Liver (tissue), 9 donors: ENCODE measurements around the gene DUSP16. TPM values are rescaled to one million over a fixed set of nuclear protein-coding genes. Genes with fewer than 3 reads are reported as not detected.

Experiments used
- DNase-seq: peaks from one replicate; pipeline ENCODE4 v3.0.0-alpha.2; 2017; ENCODE audit warnings: low spot score
- H3K27ac ChIP-seq, 2 donors: one replicate each; pipeline ENCODE4 v1.7.0; 2013; ENCODE audit warnings: inconsistent platforms in 2 of 2, low read length in 2 of 2, control low read depth in 1 of 2, low read depth in 1 of 2, mild to moderate bottlenecking in 1 of 2
- H3K27me3 ChIP-seq, 4 donors: one replicate each; pipeline versions ENCODE4 v1.6.1 to v1.7.0; 2013; ENCODE audit warnings: low read length in 3 of 4, inconsistent platforms in 1 of 4, mild to moderate bottlenecking in 1 of 4, moderate library complexity in 1 of 4; ENCODE audit not compliant: control insufficient read depth in 4 of 4, insufficient read depth in 4 of 4
- H3K36me3 ChIP-seq, 4 donors: one replicate each; pipeline versions ENCODE4 v1.6.1 to v1.7.0; 2013; ENCODE audit warnings: low read length in 3 of 4, mild to moderate bottlenecking in 3 of 4, low read depth in 1 of 4, moderate library complexity in 1 of 4; ENCODE audit not compliant: control insufficient read depth in 4 of 4, insufficient read depth in 3 of 4
- H3K4me1 ChIP-seq, 4 donors: one replicate each; pipeline versions ENCODE4 v1.6.1 to v1.7.0; 2013; ENCODE audit warnings: low read length in 3 of 4, mild to moderate bottlenecking in 3 of 4, moderate library complexity in 1 of 4; ENCODE audit not compliant: control insufficient read depth in 4 of 4, insufficient read depth in 4 of 4
- H3K4me3 ChIP-seq, 3 donors: one replicate each; pipeline versions ENCODE4 v1.6.1 to v1.7.0; 2013; ENCODE audit warnings: low read length in 3 of 3, control low read depth in 1 of 3, low read depth in 1 of 3, mild to moderate bottlenecking in 1 of 3
- H3K9ac ChIP-seq, 2 donors: one replicate each; pipeline ENCODE4 v1.7.0; 2013; ENCODE audit warnings: low read length in 2 of 2, mild to moderate bottlenecking in 2 of 2, moderate library complexity in 2 of 2, control low read depth in 1 of 2, low read depth in 1 of 2
- H3K9me3 ChIP-seq, 4 donors: one replicate each; pipeline versions ENCODE4 v1.6.1 to v1.7.0; 2013; ENCODE audit warnings: low read length in 3 of 4; ENCODE audit not compliant: control insufficient read depth in 4 of 4
- ATF3 ChIP-seq: IDR thresholded peaks from 2 replicates; pipeline ENCODE4 v1.6.1; 2016; ENCODE audit warnings: antibody characterized with exemption
- CTCF ChIP-seq: fragments of 150-350 bp; IDR thresholded peaks from 2 replicates; pipeline ENCODE4 v1.5.1; 2017; ENCODE audit warnings: improper control_type of control experiment, low read depth, low read length; ENCODE audit not compliant: missing input control
- EGR1 ChIP-seq, 2 donors: IDR thresholded peaks; 2 replicates each; pipeline ENCODE4 v1.6.1; 2016 to 2018; ENCODE audit warnings: antibody characterized with exemption in 2 of 2, low read depth in 2 of 2
- FOXA1 ChIP-seq: IDR thresholded peaks from 2 replicates; pipeline ENCODE4 v1.6.1; 2016; ENCODE audit warnings: antibody characterized with exemption
- FOXA2 ChIP-seq: IDR thresholded peaks from 2 replicates; pipeline ENCODE4 v1.6.1; 2016; ENCODE audit warnings: antibody characterized with exemption
- GABPA ChIP-seq, 2 donors: IDR thresholded peaks in 1 of 2; conservative IDR thresholded peaks in 1 of 2; 2 replicates each; pipeline ENCODE4 v1.6.1; 2016; ENCODE audit warnings: antibody characterized with exemption in 2 of 2, mild to moderate bottlenecking in 1 of 2, moderate library complexity in 1 of 2
- HNF4A ChIP-seq, 2 donors: conservative IDR thresholded peaks; 2 replicates each; pipeline ENCODE4 v1.6.1; 2016; ENCODE audit warnings: antibody characterized with exemption in 2 of 2, mild to moderate bottlenecking in 2 of 2
- HNF4G ChIP-seq: IDR thresholded peaks from 2 replicates; pipeline ENCODE4 v1.6.1; 2016; ENCODE audit warnings: antibody characterized with exemption
- JUND ChIP-seq, 2 donors: IDR thresholded peaks; 2 replicates each; pipeline ENCODE4 v1.6.1; 2016; ENCODE audit warnings: antibody characterized with exemption in 2 of 2
- MAX ChIP-seq: IDR thresholded peaks from 2 replicates; pipeline ENCODE4 v1.6.1; 2016; ENCODE audit warnings: antibody characterized with exemption
- NR2F2 ChIP-seq: IDR thresholded peaks from 2 replicates; pipeline ENCODE4 v1.6.1; 2016; ENCODE audit warnings: antibody characterized with exemption
- RAD21 ChIP-seq, 2 donors: IDR thresholded peaks; 2 replicates each; pipeline ENCODE4 v1.6.1; 2016; ENCODE audit warnings: antibody characterized with exemption in 2 of 2, mild to moderate bottlenecking in 2 of 2
- REST ChIP-seq: IDR thresholded peaks from 2 replicates; pipeline ENCODE4 v1.6.1; 2016; ENCODE audit warnings: antibody characterized with exemption, mild to moderate bottlenecking
- RXRA ChIP-seq, 2 donors: IDR thresholded peaks; 2 replicates each; pipeline ENCODE4 v1.6.1; 2017 to 2018; ENCODE audit warnings: antibody characterized with exemption in 2 of 2, mild to moderate bottlenecking in 1 of 2
- SP1 ChIP-seq: IDR thresholded peaks from 2 replicates; pipeline ENCODE4 v1.6.1; 2018; ENCODE audit warnings: antibody characterized with exemption, mild to moderate bottlenecking
- TAF1 ChIP-seq: conservative IDR thresholded peaks from 2 replicates; pipeline ENCODE4 v1.6.1; 2016; ENCODE audit warnings: antibody characterized with exemption, mild to moderate bottlenecking
- YY1 ChIP-seq: IDR thresholded peaks from 2 replicates; pipeline ENCODE4 v1.6.1; 2016; ENCODE audit warnings: antibody characterized with exemption, mild to moderate bottlenecking
- ZBTB33 ChIP-seq: IDR thresholded peaks from 2 replicates; pipeline ENCODE4 v1.6.1; 2016; ENCODE audit warnings: antibody characterized with exemption
- WGBS: extraction: QIAGEN DNeasy Blood & Tissue Kit; methylation state at CpG from one replicate; pipeline ENCODE4 v1.1.7; 2013; 5-methylcytosine and 5-hydroxymethylcytosine counted together
- polyA plus RNA-seq, 2 donors: library from polyadenylated mRNA; stranded (reverse) in 1 of 2; unstranded in 1 of 2; fragments of 200-250 nt in 1 of 2; fragments of >200 nt in 1 of 2; fragmentation: Nextera tagmentation in 1 of 2; extraction: Ambion mirVana in 1 of 2; gene quantifications; one replicate each; pipeline versions ENCODE4 v1.2.1 to v1.2.3, GENCODE V29; 2013 to 2015
- total RNA-seq, 2 donors: library from RNA; depleted of rRNA; stranded (reverse); fragments of >200 nt; gene quantifications; one replicate each; pipeline ENCODE4 v1.2.3, GENCODE V29; 2014
- donor health status: healthy.
- donor health status: healthy.
- donor health status: healthy.
- donor health status: healthy.
- donor health status: healthy.

The DUSP16 gene
- total and polyA plus RNA-seq, 4 donors: 7.8 to 56.4 (median 19.1) TPM

GRCh38 chr12:12453635-12454034 lies 109.0 kb downstream of the DUSP16 start:
- 100% methylated on average over 1 of the region's 1 CpG for WGBS
- Histone ChIP-seq H3K4me1 (peaks cover 2 to 20% (median 9%) of the 10 kb centered on the region in 4 donors), H3K36me3 (no peaks in the 10 kb centered on the region), H3K27me3 (no peaks in the 10 kb centered on the region), H3K4me3 (no peak overlapping the region), H3K9ac (no peak overlapping the region), H3K27ac (no peak overlapping the region), H3K9me3 (no peaks in the 10 kb centered on the region)
- no peak for DNase-seq
- no peak for TF ChIP-seq YY1
- no peak for TF ChIP-seq RAD21 (IDR thresholded peaks at IDR 0.05)
- no peak for TF ChIP-seq JUND (IDR thresholded peaks at IDR 0.05)
- no peak for TF ChIP-seq ATF3
- no peak for TF ChIP-seq HNF4G
- no peak for TF ChIP-seq RXRA (IDR thresholded peaks at IDR 0.05)
- no peak for TF ChIP-seq REST
- TF ChIP-seq MAX: no peak
- no peak for TF ChIP-seq FOXA2
- no peak for TF ChIP-seq NR2F2
- no peak for TF ChIP-seq GABPA (IDR thresholded peaks at IDR 0.05 in 1 of 2, conservative IDR thresholded peaks at IDR 0.05 in 1 of 2)
- TF ChIP-seq HNF4A (conservative IDR thresholded peaks at IDR 0.05): no peak
- TF ChIP-seq FOXA1: no peak
- no peak for TF ChIP-seq EGR1 (IDR thresholded peaks at IDR 0.05; ENCODE audit: low read depth in 2 of 2)
- TF ChIP-seq TAF1: no peak
- no peak for TF ChIP-seq SP1
- TF ChIP-seq CTCF: no peak
- TF ChIP-seq ZBTB33: no peak
